A549 (cell line): ENCODE data around the gene TAC3. TPM values are rescaled to one million over a fixed set of nuclear protein-coding genes. Genes with fewer than 3 reads are reported as not detected.

ENCODE experiments used
- ATAC-seq, 2 experiments: fragments of 200-7000 bp in 1 of 2; fragments of >200 bp in 1 of 2; cut with Nextera tagmentation in 1 of 2; cut with Tn5 transposase in 1 of 2; 3 replicates each; pipeline versions ENCODE4 v1.8.0 to v1.9.1; 2018 to 2020; ENCODE audit warnings: mild to moderate bottlenecking in 1 of 2, moderate library complexity in 1 of 2
- CTCF ChIA-PET: fragments of 300-600 bp; sonication (Branson Sonifier 250); formaldehyde crosslinking; extraction: SDS; loops from one replicate; lab custom pipeline; 2021; ENCODE audit warnings: antibody characterized with exemption, inconsistent platforms; lab: Yijun Ruan, JAX
- POLR2A ChIA-PET: fragments of 350-600 bp; formaldehyde crosslinking; extraction: SDS; loops from one replicate; lab custom pipeline; 2021; ENCODE audit warnings: antibody characterized with exemption, inconsistent platforms; lab: Yijun Ruan, JAX
- DNase-seq, 2 experiments: peaks; one replicate each; pipeline versions ENCODE4 v3.0.0 to v3.0.0-alpha.2; 2011 to 2016; ENCODE audit warnings: low read depth in 1 of 2, low spot score in 1 of 2
- FAIRE-seq: peaks from 2 replicates; lab custom pipeline; 2011; peaks lifted over from hg19 to GRCh38; lab: Jason Lieb, UNC
- H3K27ac ChIP-seq, 2 experiments: fragments of >200 bp; sonication (Bioruptor Twin); formaldehyde crosslinking; 3 replicates each; pipeline ENCODE4 v1.5.1; 2016 to 2017
- H3K4me1 ChIP-seq: fragments of >200 bp; sonication (Bioruptor Twin); formaldehyde crosslinking; 3 replicates; pipeline ENCODE4 v1.6.1; 2016
- H3K4me2 ChIP-seq: fragments of >200 bp; sonication (Bioruptor Twin); formaldehyde crosslinking; 3 replicates; pipeline ENCODE4 v1.6.1; 2016
- H3K4me3 ChIP-seq: fragments of >200 bp; sonication (Bioruptor Twin); formaldehyde crosslinking; 3 replicates; pipeline ENCODE4 v1.5.1; 2016
- H3K9me3 ChIP-seq: fragments of >200 bp; sonication (Bioruptor Twin); formaldehyde crosslinking; 3 replicates; pipeline ENCODE4 v1.6.1; 2016
- BCL3 ChIP-seq: fragments of >200 bp; sonication (Bioruptor Twin); formaldehyde crosslinking; IDR thresholded peaks from 3 replicates; pipeline ENCODE4 v1.6.1; 2016
- CBX8 ChIP-seq: fragments of 200-600 bp; sonication (generic); IDR thresholded peaks from 2 replicates; pipeline ENCODE4 v1.6.1; 2016
- EHMT2 ChIP-seq: fragments of 200-600 bp; sonication (generic); IDR thresholded peaks from 2 replicates; pipeline ENCODE4 v1.6.1; 2016; ENCODE audit warnings: antibody characterized with exemption, low read depth, mild to moderate bottlenecking, moderate library complexity
- EP300 ChIP-seq, 2 experiments: fragments of >200 bp; sonication (Bioruptor Twin); formaldehyde crosslinking; IDR thresholded peaks; 2 replicates in 1 of 2; 3 replicates in 1 of 2; pipeline ENCODE4 v1.6.1; 2016 to 2017
- FOSB ChIP-seq: fragments of 250-450 bp; sonication (Bioruptor Pico); IDR thresholded peaks from 2 replicates; pipeline ENCODE4 v1.5.0; 2020; ENCODE audit warnings: mild to moderate bottlenecking, moderate library complexity
- FOSL2 ChIP-seq, 2 experiments: fragments of 450-650 bp in 1 of 2; fragments of >200 bp in 1 of 2; sonication (Bioruptor Twin) in 1 of 2; formaldehyde crosslinking; IDR thresholded peaks; 2 replicates each; pipeline versions ENCODE4 v1.5.0 to v1.6.1; 2016 to 2020; ENCODE audit warnings: mild to moderate bottlenecking in 1 of 2, moderate library complexity in 1 of 2
- HDAC2 ChIP-seq: fragments of 200-600 bp; sonication (generic); IDR thresholded peaks from 2 replicates; pipeline ENCODE4 v1.6.1; 2016
- HES2 ChIP-seq: fragments of >200 bp; sonication (Bioruptor Twin); formaldehyde crosslinking; IDR thresholded peaks from 2 replicates; pipeline ENCODE4 v1.6.1; 2016
- HEYL ChIP-seq: fragments of 250-450 bp; sonication (Bioruptor Pico); IDR thresholded peaks from 2 replicates; pipeline ENCODE4 v1.8.0; 2021; ENCODE audit warnings: mild to moderate bottlenecking, moderate library complexity
- HOXA7 ChIP-seq: fragments of 250-450 bp; sonication (Bioruptor Pico); IDR thresholded peaks from 2 replicates; pipeline ENCODE4 v1.5.0; 2020; ENCODE audit warnings: mild to moderate bottlenecking, moderate library complexity
- HOXB5 ChIP-seq: fragments of 250-450 bp; sonication (Bioruptor Pico); IDR thresholded peaks from 2 replicates; pipeline ENCODE4 v1.5.0; 2020; ENCODE audit warnings: mild to moderate bottlenecking, moderate library complexity
- JUN ChIP-seq, 2 experiments: fragments of >200 bp; sonication (Bioruptor Twin); formaldehyde crosslinking; IDR thresholded peaks; 2 replicates in 1 of 2; 3 replicates in 1 of 2; pipeline ENCODE4 v1.6.1; 2016 to 2017
- JUNB ChIP-seq: fragments of >200 bp; sonication (Bioruptor Twin); formaldehyde crosslinking; IDR thresholded peaks from 2 replicates; pipeline ENCODE4 v1.6.1; 2016
- MAFK ChIP-seq: fragments of 450-650 bp; IDR thresholded peaks from 2 replicates; pipeline ENCODE4 v1.6.1; 2014; ENCODE audit not compliant: partially characterized antibody
- NFE2L2 ChIP-seq: fragments of 150-350 bp; conservative IDR thresholded peaks from 2 replicates; pipeline ENCODE4 v1.6.1; 2014; ENCODE audit warnings: low read length
- POLR2A ChIP-seq: IDR thresholded peaks from 2 replicates; pipeline ENCODE4 v1.6.1; 2012; ENCODE audit warnings: mild to moderate bottlenecking, low read length
- RARB ChIP-seq: fragments of 250-450 bp; sonication (Bioruptor Pico); IDR thresholded peaks from 2 replicates; pipeline ENCODE4 v1.8.0; 2021; ENCODE audit warnings: mild to moderate bottlenecking, moderate library complexity
- REST ChIP-seq: fragments of 200-600 bp; sonication (generic); IDR thresholded peaks from 2 replicates; pipeline ENCODE4 v1.6.1; 2016; ENCODE audit warnings: antibody characterized with exemption, mild to moderate bottlenecking, moderate library complexity
- RFX5 ChIP-seq: fragments of 450-650 bp; IDR thresholded peaks from 2 replicates; pipeline ENCODE4 v1.7.1; 2014; ENCODE audit warnings: antibody characterized with exemption, mild to moderate bottlenecking, moderate library complexity
- RNF2 ChIP-seq: fragments of 200-600 bp; sonication (generic); IDR thresholded peaks from 2 replicates; pipeline ENCODE4 v1.6.1; 2016; ENCODE audit warnings: low read depth, mild to moderate bottlenecking, antibody characterized with exemption, moderate library complexity, borderline replicate concordance
- SMC3 ChIP-seq: fragments of >200 bp; sonication (Bioruptor Twin); formaldehyde crosslinking; IDR thresholded peaks from 3 replicates; pipeline ENCODE4 v1.6.1; 2018; ENCODE audit warnings: inconsistent platforms
- SREBF2 ChIP-seq: fragments of 450-650 bp; IDR thresholded peaks from 2 replicates; pipeline ENCODE4 v1.6.1; 2014; ENCODE audit warnings: mild to moderate bottlenecking, moderate library complexity
- TFCP2L1 ChIP-seq: fragments of 250-450 bp; sonication (Bioruptor Pico); IDR thresholded peaks from 2 replicates; pipeline ENCODE4 v1.5.0; 2021; ENCODE audit warnings: mild to moderate bottlenecking
- USF2 ChIP-seq: fragments of 450-650 bp; IDR thresholded peaks from 2 replicates; pipeline ENCODE4 v1.6.1; 2014; ENCODE audit warnings: antibody characterized with exemption
- ZFP36 ChIP-seq: fragments of 450-650 bp; IDR thresholded peaks from 2 replicates; pipeline ENCODE4 v1.6.1; 2014; ENCODE audit warnings: borderline replicate concordance; ENCODE audit not compliant: partially characterized antibody
- WGBS: methylation state at CpG from one replicate; pipeline ENCODE4 v1.1.6; 2017; ENCODE audit errors: missing lambda C conversion rate; 5-methylcytosine and 5-hydroxymethylcytosine counted together
- polyA plus RNA-seq, 4 experiments: library from polyadenylated mRNA; depleted of rRNA in 3 of 4; stranded (reverse); fragments of >200 nt; fragmentation: RNase III in 1 of 4; extraction: RNeasy Plus Mini Kit Qiagen cat#74134 plus additional on column Dnase treatment in 1 of 4; gene quantifications; 2 replicates in 3 of 4; 3 replicates in 1 of 4; pipeline ENCODE4 v1.2.3, GENCODE V29; 2011 to 2017

TAC3 gene
- polyA plus RNA-seq, 2 of the 4 experiments (the other 2 are of a cell fraction), result 0.16 TPM; not detected in 1

- Histone ChIP-seq H3K4me1 (peaks cover 23% of the 10 kb centered on the region; the same call in 2 of the 3 replicates), H3K9me3 (no peaks in the 10 kb centered on the region), H3K4me2 (peak overlapping the region; percentile 39), H3K27ac (no peak overlapping the region)
- DNase-seq, result no peak
- CTCF ChIA-PET, result interaction anchor here (0.8 to 7.8 kb wide), 16 partner anchors 9 to 209 kb away, joined by 3 to 44 read pairs (median 4); partner anchors contain the start of genes STAT6 and ZBTB39
- no peak for FAIRE-seq
- POLR2A ChIA-PET, result no interaction called here
- WGBS, result 46% methylated on average over 4 of the region's 4 CpGs
- no peak for TF ChIP-seq RARB (CRISPR knock-in tag)
- TF ChIP-seq JUNB, result no peak
- no peak for TF ChIP-seq JUN (IDR thresholded peaks at IDR 0.05)
- no peak for TF ChIP-seq NFE2L2
- no peak for TF ChIP-seq HOXA7 (CRISPR knock-in tag)
- TF ChIP-seq SMC3, result no peak
- no peak for TF ChIP-seq EHMT2
- TF ChIP-seq HDAC2, result no peak
- TF ChIP-seq, all 56 proteins: peak for 0
- H3K4me3 ChIP-seq, result no peak overlapping the region
- peak; percentile 30 to 31; a peak in 4 of 6 replicates for ATAC-seq
Observed at GRCh38 chr12:57049119-57049446, 32.8 kb upstream of the TAC3 start.

GRCh38 chr12:57048423-57049118, 32.2 kb upstream of the TAC3 start:
- no peak overlapping the region for H3K4me3 ChIP-seq
- no peaks in the 10 kb centered on the region for H3K9me3 ChIP-seq
- CTCF ChIA-PET, result interaction anchor here (0.8 to 7.8 kb wide), 17 partner anchors 9 to 208 kb away, joined by 3 to 44 read pairs (median 5); partner anchors contain the start of gene STAT6
- TF ChIP-seq FOSL2 (IDR thresholded peaks at IDR 0.05) (no peak), FOSL2 (CRISPR knock-in tag; IDR thresholded peaks at IDR 0.05) (no peak)
- no peak for DNase-seq
- no peak; a peak in 1 of 6 replicates for ATAC-seq
- WGBS, result 88% methylated on average over 1 of the region's 1 CpG
- POLR2A ChIA-PET, result no interaction called here
- H3K4me1 ChIP-seq, result peaks cover 23% of the 10 kb centered on the region; the same call in 2 of the 3 replicates
- peak overlapping the region; percentile 39 for H3K4me2 ChIP-seq
- H3K27ac ChIP-seq, result no peak overlapping the region
- FAIRE-seq, result no peak

- Histone ChIP-seq H3K27ac (no peak overlapping the region), H3K4me3 (no peak overlapping the region), H3K4me2 (no peak overlapping the region; the same call in 1 of the 3 replicates), H3K9me3 (no peaks in the 10 kb centered on the region), H3K4me1 (peaks cover 23% of the 10 kb centered on the region; the same call in 2 of the 3 replicates)
- POLR2A ChIA-PET, result no interaction called here
- DNase-seq (no peak), ATAC-seq (no peak), FAIRE-seq (no peak)
- CTCF ChIA-PET, result interaction anchor here (1.0 to 7.8 kb wide), 9 partner anchors 9 to 64 kb away, joined by 3 to 44 read pairs (median 9); partner anchors contain the start of gene STAT6
- 43% methylated on average over 1 of the region's 1 CpG for WGBS
- TF ChIP-seq USF2 (no peak), HES2 (no peak), SREBF2 (no peak), RNF2 (no peak), MAFK (no peak), EP300 (IDR thresholded peaks at IDR 0.05) (no peak), HOXB5 (CRISPR knock-in tag) (no peak), BCL3 (no peak), FOSL2 (IDR thresholded peaks at IDR 0.05) (no peak), FOSL2 (CRISPR knock-in tag; IDR thresholded peaks at IDR 0.05) (no peak), JUN (IDR thresholded peaks at IDR 0.05) (no peak), REST (no peak), FOSB (no peak), ZFP36 (no peak), POLR2A (no peak), RFX5 (no peak), CBX8 (no peak), TFCP2L1 (no peak), HEYL (CRISPR knock-in tag) (no peak)
Observed at GRCh38 chr12:57047981-57048380, 31.7 kb upstream of the TAC3 start.
